ENCODE results near the gene PPP1R9B.

The PPP1R9B gene

DNA sequence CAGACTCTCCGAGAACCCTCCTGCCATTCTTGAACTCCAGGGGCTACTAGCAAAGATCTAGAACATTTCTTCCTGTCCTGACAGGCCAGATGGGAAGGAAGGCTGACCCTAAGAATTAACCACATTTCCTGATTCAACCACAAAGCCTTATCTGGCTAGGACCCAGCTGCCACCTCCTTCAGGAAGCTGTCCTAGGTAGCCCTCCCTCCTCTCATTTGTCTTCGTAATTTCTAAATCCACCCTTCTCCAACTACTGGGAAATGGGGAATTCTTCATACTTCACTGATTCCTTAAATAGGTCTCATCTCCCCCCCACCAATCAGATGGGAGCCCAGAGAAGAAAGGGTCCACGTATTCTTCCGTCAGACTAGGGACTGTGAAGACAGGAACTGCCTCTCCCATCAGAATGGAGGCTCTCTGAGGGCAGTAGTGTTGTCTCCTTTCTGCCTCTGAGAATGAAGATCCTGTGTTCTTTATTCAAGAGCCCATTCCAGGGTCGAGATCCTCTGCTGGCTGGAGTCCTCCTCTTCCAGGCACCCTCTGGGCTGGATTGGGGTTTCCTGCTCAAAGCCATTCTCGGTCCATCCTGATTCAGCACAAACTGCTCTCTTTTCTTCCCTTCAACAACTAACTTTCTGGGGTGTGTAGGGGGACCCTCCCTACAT is 22.6 kb downstream of the PPP1R9B start:
- DNase-seq (ENCODE audit: low read depth, low spot score) = no peak

DNA sequence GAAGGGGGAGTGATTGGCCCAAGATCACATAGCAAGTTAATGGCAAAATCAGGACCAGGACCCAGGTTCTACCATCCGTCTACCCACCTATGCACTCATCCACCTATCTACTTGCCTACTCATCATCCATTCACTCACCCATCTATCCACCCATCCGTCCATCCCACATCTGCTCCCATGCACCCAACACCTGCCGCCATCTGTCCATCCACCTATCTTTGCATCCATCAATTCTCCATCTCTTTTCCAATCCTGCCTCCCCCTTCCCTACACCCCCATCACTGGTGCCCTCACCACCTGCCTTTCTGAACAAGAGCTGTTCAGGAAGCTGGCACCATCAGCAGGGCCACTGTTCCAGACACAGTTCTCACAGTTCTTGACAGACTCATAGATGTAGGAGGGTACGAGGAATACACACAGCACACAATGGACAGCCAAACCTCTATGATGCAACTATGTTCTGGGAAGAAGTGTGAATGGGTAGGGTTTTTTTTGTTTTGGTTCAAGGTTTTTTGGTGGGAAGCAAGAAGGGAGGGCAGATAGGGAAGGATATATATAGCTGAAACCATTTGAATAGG is 25.0 kb downstream of the PPP1R9B start:
- no peak for DNase-seq (ENCODE audit: low read depth, low spot score)

- no peak for DNase-seq (ENCODE audit: low read depth, low spot score)
Observed at GRCh38 chr17:50123649-50124349, 26.7 kb downstream of the PPP1R9B start.

GRCh38 chr17:50122945-50123344 is 27.5 kb downstream of the PPP1R9B start:
- DNase-seq (ENCODE audit: low read depth, low spot score) = no peak

- DNase-seq (ENCODE audit: low read depth, low spot score) = no peak
Observed at GRCh38 chr17:50120475-50121253, 29.8 kb downstream of the PPP1R9B start.

DNA sequence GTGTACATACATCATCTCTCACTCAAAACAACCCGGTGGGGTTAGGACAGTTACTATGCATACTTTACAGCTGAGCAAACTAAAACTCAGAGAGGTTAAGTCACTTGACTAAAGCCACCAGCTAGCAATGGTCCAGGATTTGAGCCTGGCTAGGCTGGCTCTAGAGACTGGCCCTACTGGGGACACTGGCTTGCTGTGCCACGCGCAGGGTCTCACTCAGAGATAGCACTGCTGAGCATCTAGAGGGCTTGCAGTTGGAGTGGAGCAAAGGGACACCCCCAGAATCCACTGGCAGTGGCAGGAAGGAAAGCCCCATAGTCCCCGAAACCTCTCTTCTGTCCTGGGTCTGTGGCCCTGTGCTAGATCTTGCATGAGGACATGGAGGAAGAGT is 31.7 kb downstream of the PPP1R9B start:
- DNase-seq (ENCODE audit: low read depth, low spot score) = no peak

GRCh38 chr17:50118076-50118827 is 32.2 kb downstream of the PPP1R9B start:
- DNase-seq (ENCODE audit: low read depth, low spot score) = no peak

GRCh38 chr17:50117202-50118051 is 33.0 kb downstream of the PPP1R9B start:
- no peak for DNase-seq (ENCODE audit: low read depth, low spot score)

GRCh38 chr17:50115756-50116155 is 34.7 kb downstream of the PPP1R9B start:
- DNase-seq (ENCODE audit: low read depth, low spot score) = no peak

- no peak for DNase-seq (ENCODE audit: low read depth, low spot score)
Observed at GRCh38 chr17:50114849-50115357, 35.6 kb downstream of the PPP1R9B start.

GRCh38 chr17:50114401-50114800 is 36.1 kb downstream of the PPP1R9B start:
- no peak for DNase-seq (ENCODE audit: low read depth, low spot score)

DNA sequence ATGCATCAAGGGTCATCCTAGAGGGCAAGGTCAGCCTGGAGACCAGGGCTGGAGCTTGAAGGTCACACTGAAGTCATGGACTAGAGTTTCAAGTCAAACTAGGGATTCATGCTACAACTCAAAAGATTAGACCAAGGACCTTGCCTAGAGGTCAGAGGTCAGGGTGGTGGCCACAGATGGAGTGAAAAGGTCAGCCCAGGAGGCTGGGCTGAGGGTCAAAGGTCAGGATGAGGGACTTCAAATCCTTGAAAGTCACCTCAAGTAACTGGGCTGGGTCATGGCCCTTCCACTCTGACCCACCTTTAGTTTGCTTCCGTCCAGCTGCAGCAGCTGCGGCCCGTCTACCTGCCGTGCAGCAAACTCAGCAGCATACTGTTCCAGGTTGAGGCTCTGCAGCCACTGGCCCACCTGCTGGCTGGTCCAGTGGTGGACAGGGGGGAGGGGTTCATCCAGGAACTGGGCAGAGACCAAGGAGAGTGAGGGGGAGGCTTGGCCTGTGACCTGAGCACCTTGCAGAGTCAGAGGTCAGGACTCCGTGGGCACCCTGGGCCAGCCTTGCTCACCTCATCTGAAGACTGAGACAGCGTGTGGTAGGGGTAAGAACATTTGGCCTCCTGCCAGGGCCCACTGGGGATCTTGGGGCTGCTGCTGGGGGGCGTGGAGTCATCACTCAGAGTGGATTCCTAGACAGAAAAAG is 36.7 kb downstream of the PPP1R9B start:
- DNase-seq (ENCODE audit: low read depth, low spot score) = no peak

DNA sequence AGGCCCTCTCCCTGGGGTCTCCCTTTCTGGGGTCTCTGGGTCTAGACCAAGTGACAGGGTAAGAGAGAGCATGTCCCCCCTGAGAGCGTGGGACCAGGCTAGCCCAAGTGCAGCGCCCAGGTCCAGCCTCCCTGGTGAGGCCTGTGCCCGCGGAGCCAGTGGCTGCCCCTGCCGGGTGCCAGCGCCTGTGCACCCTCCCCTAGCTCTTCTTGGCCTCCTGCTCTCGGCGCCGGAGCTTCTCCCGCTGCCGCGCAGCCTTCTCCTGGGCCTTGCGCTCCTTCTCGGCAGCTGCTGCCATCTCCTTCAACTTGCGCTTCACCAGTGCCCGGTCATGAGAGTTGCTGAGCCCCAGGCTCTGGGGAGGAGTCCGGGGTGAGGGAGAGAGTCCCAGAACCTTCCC is 37.8 kb downstream of the PPP1R9B start:
- DNase-seq (ENCODE audit: low read depth, low spot score) = no peak

- no peak for DNase-seq (ENCODE audit: low read depth, low spot score)
Observed at GRCh38 chr17:50111673-50112655, 38.5 kb downstream of the PPP1R9B start.

DNA sequence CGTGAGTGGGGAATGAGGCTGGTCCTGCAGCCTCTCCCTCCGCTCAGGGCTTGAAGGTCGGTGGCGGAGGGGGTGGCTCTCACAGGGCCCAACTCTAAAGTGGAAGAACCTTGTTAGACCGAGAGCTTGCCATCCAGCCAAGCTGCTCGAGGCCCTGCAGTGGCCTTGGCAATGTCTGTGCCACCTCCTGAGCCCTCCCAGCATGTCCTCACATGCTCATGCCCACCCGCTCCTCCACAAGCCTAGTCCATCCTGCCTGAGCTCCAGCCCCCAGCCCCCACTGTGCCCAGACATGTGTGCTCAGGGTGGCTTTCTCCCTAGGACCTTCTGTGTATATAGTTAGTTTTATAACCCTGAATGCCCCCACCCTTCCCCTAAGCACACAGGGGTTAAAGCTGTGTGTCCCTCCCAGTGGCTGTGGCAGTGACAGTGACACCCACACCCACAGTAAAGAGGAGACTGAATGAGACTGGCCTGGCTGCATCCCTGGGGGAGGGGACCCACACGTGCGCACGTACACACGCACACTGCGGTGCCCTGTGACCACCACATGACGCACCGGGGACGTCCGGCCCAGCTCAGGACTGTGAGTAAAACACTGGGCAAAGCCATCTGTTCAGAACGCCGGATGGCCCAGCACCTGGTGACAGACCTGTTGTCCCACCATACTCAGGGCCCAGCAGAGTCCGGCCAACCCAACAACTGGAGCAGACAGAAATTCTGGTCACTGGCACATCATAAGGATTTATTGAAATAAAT is 39.7 kb downstream of the PPP1R9B start:
- DNase-seq (ENCODE audit: low read depth, low spot score) = no peak

GRCh38 chr17:50109785-50110184 is 40.7 kb downstream of the PPP1R9B start:
- no peak for DNase-seq (ENCODE audit: low read depth, low spot score)

DNA sequence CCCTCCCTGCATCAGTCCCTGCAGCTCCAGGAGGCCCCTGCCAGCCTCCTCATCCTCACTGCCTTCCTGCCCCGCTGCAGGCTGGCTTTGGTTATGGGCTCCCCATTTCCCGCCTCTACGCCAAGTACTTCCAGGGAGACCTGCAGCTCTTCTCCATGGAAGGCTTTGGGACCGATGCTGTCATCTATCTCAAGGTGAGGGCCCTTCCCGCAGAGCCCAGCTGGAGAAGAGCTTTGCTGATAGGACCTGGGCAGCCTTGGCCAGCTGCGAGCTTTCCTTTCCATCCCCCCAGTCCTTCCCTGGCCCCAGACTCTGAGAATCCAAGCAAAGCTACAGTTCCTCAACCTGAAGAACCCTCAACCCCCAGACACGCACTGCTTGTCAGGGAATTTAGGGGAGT is 41.3 kb downstream of the PPP1R9B start:
- DNase-seq (ENCODE audit: low read depth, low spot score) = no peak

DNA sequence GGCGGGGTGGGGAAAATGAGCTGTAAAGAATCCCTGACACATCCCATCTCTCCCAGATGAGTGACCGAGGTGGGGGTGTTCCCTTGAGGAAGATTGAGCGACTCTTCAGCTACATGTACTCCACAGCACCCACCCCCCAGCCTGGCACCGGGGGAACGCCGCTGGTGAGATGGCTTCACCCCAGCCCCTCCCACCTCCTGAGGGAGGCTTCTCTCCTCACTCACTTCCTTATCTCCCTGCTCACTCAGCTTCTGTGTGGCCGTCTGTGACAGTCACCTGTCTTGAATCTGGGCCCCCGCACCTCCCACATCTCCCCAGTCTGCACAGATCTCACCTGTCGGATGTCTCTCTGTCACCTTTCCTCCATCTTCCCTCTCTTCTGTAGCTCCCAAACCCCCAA is 41.9 kb downstream of the PPP1R9B start:
- DNase-seq (ENCODE audit: low read depth, low spot score) = no peak
